WTC11 (cell line): ENCODE measurements around the gene RAD51D. TPM values are rescaled to one million over a fixed set of nuclear protein-coding genes. Genes with fewer than 3 reads are reported as not detected.

Experiments
- ATAC-seq: fragments of 200-7000 bp; cut with Tn5 transposase; 2 replicates; pipeline ENCODE4 v1.10.0; 2021; ENCODE audit warnings: mild to moderate bottlenecking, moderate library complexity
- CTCF ChIA-PET: fragments of 300-600 bp; sonication (Branson Sonifier 250); formaldehyde crosslinking; loops from one replicate; lab custom pipeline; 2021; ENCODE audit warnings: antibody characterized with exemption; lab: Charles Lee
- POLR2A ChIA-PET: fragments of 350-600 bp; sonication (Branson Sonifier 250); formaldehyde crosslinking; loops from one replicate; lab custom pipeline; 2021; ENCODE audit warnings: antibody characterized with exemption; lab: Charles Lee
- DNase-seq: peaks from one replicate; pipeline ENCODE4 v3.0.0; 2021; ENCODE audit warnings: low spot score
- H3K27ac Mint-ChIP-seq: 2 replicates; pipeline ENCODE4 v1.8.0; 2021; ENCODE audit warnings: mixed read lengths
- H3K27me3 Mint-ChIP-seq: 2 replicates; pipeline ENCODE4 v1.8.0; 2021; ENCODE audit warnings: low read depth, mild to moderate bottlenecking, moderate library complexity, mixed read lengths
- H3K36me3 Mint-ChIP-seq: 2 replicates; pipeline ENCODE4 v1.8.0; 2021; ENCODE audit warnings: mixed read lengths
- H3K4me1 Mint-ChIP-seq: 2 replicates; pipeline ENCODE4 v1.8.0; 2022; ENCODE audit warnings: mixed read lengths
- H3K4me3 Mint-ChIP-seq: 2 replicates; pipeline ENCODE4 v1.8.0; 2021; ENCODE audit warnings: mild to moderate bottlenecking, moderate library complexity, mixed read lengths
- H3K9me3 Mint-ChIP-seq: 2 replicates; pipeline ENCODE4 v1.8.0; 2021; ENCODE audit warnings: mixed read lengths
- AFF4 ChIP-seq: sonication (generic); formaldehyde crosslinking; IDR thresholded peaks from 2 replicates; pipeline ENCODE4 v1.8.1; 2023; ENCODE audit warnings: mild to moderate bottlenecking, missing genetic modification reagents, borderline replicate concordance
- CTCF ChIP-seq: fragments of 200-600 bp; IDR thresholded peaks from 2 replicates; pipeline ENCODE4 v1.8.0; 2022; ENCODE audit warnings: antibody characterized with exemption
- ETV6 ChIP-seq: sonication (generic); formaldehyde crosslinking; IDR thresholded peaks from 2 replicates; pipeline ENCODE4 v1.8.1; 2022; ENCODE audit warnings: mild to moderate bottlenecking, missing genetic modification reagents
- FOXP4 ChIP-seq: sonication (generic); formaldehyde crosslinking; IDR thresholded peaks from 2 replicates; pipeline ENCODE4 v1.8.0; 2022; ENCODE audit warnings: mild to moderate bottlenecking, missing genetic modification reagents
- GRHL2 ChIP-seq: fragments of 250-450 bp; sonication (Bioruptor Pico); IDR thresholded peaks from 2 replicates; pipeline ENCODE4 v1.8.0; 2022; ENCODE audit warnings: mild to moderate bottlenecking, moderate library complexity; ENCODE audit not compliant: insufficient replicate concordance, severe bottlenecking
- GTF2I ChIP-seq: fragments of 250-450 bp; sonication (Bioruptor Pico); conservative IDR thresholded peaks from 2 replicates; pipeline ENCODE4 v1.4.0; 2021; ENCODE audit warnings: mild to moderate bottlenecking
- MLX ChIP-seq: sonication (generic); formaldehyde crosslinking; IDR thresholded peaks from 2 replicates; pipeline ENCODE4 v1.8.1; 2023; ENCODE audit warnings: mild to moderate bottlenecking, missing genetic modification reagents, moderate library complexity
- RELA ChIP-seq: sonication (generic); formaldehyde crosslinking; IDR thresholded peaks from 2 replicates; pipeline ENCODE4 v1.8.1; 2022; ENCODE audit warnings: missing genetic modification reagents, mild to moderate bottlenecking, borderline replicate concordance
- SMAD4 ChIP-seq: sonication (generic); formaldehyde crosslinking; IDR thresholded peaks from 2 replicates; pipeline ENCODE4 v1.8.0; 2022; ENCODE audit warnings: mild to moderate bottlenecking, missing genetic modification reagents
- TCF7 ChIP-seq: sonication (generic); formaldehyde crosslinking; IDR thresholded peaks from 2 replicates; pipeline ENCODE4 v1.8.0; 2022; ENCODE audit warnings: mild to moderate bottlenecking, low read depth, missing genetic modification reagents, moderate library complexity
- ZBTB43 ChIP-seq: sonication (generic); formaldehyde crosslinking; IDR thresholded peaks from 2 replicates; pipeline ENCODE4 v1.8.1; 2023; ENCODE audit warnings: mild to moderate bottlenecking, missing genetic modification reagents
- ZNF219 ChIP-seq: sonication (generic); formaldehyde crosslinking; IDR thresholded peaks from 2 replicates; pipeline ENCODE4 v1.8.0; 2023; ENCODE audit warnings: missing genetic modification reagents, mild to moderate bottlenecking, borderline replicate concordance
- ZNF512 ChIP-seq: sonication (generic); formaldehyde crosslinking; IDR thresholded peaks from 2 replicates; pipeline ENCODE4 v1.8.1; 2022; ENCODE audit warnings: missing genetic modification reagents, borderline replicate concordance
- ZNF532 ChIP-seq: fragments of 250-450 bp; sonication (Bioruptor Pico); IDR thresholded peaks from 2 replicates; pipeline ENCODE4 v1.9.0; 2021; ENCODE audit warnings: mild to moderate bottlenecking, borderline replicate concordance
- ZSCAN18 ChIP-seq: fragments of 250-450 bp; sonication (Bioruptor Pico); IDR thresholded peaks from 2 replicates; pipeline ENCODE4 v2.1.2; 2022; ENCODE audit warnings: mild to moderate bottlenecking, moderate library complexity
- total RNA-seq: library from RNA; stranded (reverse); gene quantifications from 3 replicates; pipeline ENCODE4 v1.2.3, GENCODE V29; 2021

RAD51D gene
- total RNA-seq, 1 experiment from 2014 or later: 15.0 TPM

- TF ChIP-seq ZSCAN18 (CRISPR knock-in tag): no peak
- no peak for TF ChIP-seq MLX
- TF ChIP-seq GRHL2 (CRISPR knock-in tag): no peak
- TF ChIP-seq ZBTB43: peak; percentile 87; the same call in 1 of the 2 replicates
- peak; percentile 90 for TF ChIP-seq RELA (CRISPR knock-in tag)
- no peak for TF ChIP-seq ZNF512 (CRISPR knock-in tag)
- no peak for TF ChIP-seq ETV6 (CRISPR knock-in tag)
- peak; percentile 90; the same call in 1 of the 2 replicates for TF ChIP-seq AFF4 (CRISPR knock-in tag)
- peak; percentile 71 for TF ChIP-seq CTCF
- no peak for TF ChIP-seq GTF2I
- no peak for TF ChIP-seq FOXP4 (CRISPR knock-in tag)
- TF ChIP-seq, all 79 proteins: peak for 34
Observed at GRCh38 chr17:35141681-35142466, 22.2 kb upstream of the RAD51D start, which contains the start of gene NLE1 (continued).

- POLR2A ChIA-PET: no interaction called here
- ATAC-seq (no peak), DNase-seq (no peak)
- Mint-ChIP-seq H3K4me1 (peaks cover 5% of the 10 kb centered on the region), H3K27ac (no peak overlapping the region), H3K36me3 (peaks cover 61% of the 10 kb centered on the region), H3K4me3 (no peak overlapping the region), H3K9me3 (no peaks in the 10 kb centered on the region), H3K27me3 (no peaks in the 10 kb centered on the region)
- CTCF ChIA-PET: no interaction called here
- TF ChIP-seq ZNF219 (CRISPR knock-in tag): no peak
- no peak for TF ChIP-seq SMAD4 (CRISPR knock-in tag)
- TF ChIP-seq ZSCAN18 (CRISPR knock-in tag): no peak
- no peak for TF ChIP-seq ZNF532 (CRISPR knock-in tag)
- TF ChIP-seq TCF7 (CRISPR knock-in tag): no peak
Observed at GRCh38 chr17:35138218-35138617, 18.6 kb upstream of the RAD51D start.
